Mesodermal cell (in vitro differentiated cells): ENCODE measurements around the gene ZCCHC24.

Experiments used
- H3K27ac ChIP-seq: 2 replicates; pipeline ENCODE4 v1.7.0; 2013; ENCODE audit warnings: mild to moderate bottlenecking, low read depth, low read length, moderate library complexity; ENCODE audit not compliant: severe bottlenecking
- H3K36me3 ChIP-seq: 2 replicates; pipeline ENCODE4 v1.7.1; 2013; ENCODE audit warnings: mild to moderate bottlenecking, low read length, moderate library complexity; ENCODE audit not compliant: control insufficient read depth, insufficient read depth
- H3K4me1 ChIP-seq: one replicate; pipeline ENCODE4 v1.7.1; 2013; ENCODE audit warnings: mild to moderate bottlenecking, low read length; ENCODE audit not compliant: insufficient read depth, control insufficient read depth, poor library complexity, severe bottlenecking
- H3K4me3 ChIP-seq: 2 replicates; pipeline ENCODE4 v1.7.0; 2013; ENCODE audit warnings: low read length, control low read depth, mild to moderate bottlenecking; ENCODE audit not compliant: insufficient read depth, poor library complexity, severe bottlenecking; ENCODE audit errors: extremely low read depth
- H3K9me3 ChIP-seq: 2 replicates; pipeline ENCODE4 v1.7.1; 2013; ENCODE audit warnings: mild to moderate bottlenecking, low read length, moderate library complexity; ENCODE audit not compliant: control insufficient read depth
- WGBS, 2 experiments: methylation state at CpG; one replicate each; pipeline ENCODE4 v1.1.5; 2013; ENCODE audit warnings: missing lambda C conversion rate in 2 of 2; ENCODE audit not compliant: insufficient coverage in 2 of 2; 5-methylcytosine and 5-hydroxymethylcytosine counted together

ZCCHC24 gene

DNA sequence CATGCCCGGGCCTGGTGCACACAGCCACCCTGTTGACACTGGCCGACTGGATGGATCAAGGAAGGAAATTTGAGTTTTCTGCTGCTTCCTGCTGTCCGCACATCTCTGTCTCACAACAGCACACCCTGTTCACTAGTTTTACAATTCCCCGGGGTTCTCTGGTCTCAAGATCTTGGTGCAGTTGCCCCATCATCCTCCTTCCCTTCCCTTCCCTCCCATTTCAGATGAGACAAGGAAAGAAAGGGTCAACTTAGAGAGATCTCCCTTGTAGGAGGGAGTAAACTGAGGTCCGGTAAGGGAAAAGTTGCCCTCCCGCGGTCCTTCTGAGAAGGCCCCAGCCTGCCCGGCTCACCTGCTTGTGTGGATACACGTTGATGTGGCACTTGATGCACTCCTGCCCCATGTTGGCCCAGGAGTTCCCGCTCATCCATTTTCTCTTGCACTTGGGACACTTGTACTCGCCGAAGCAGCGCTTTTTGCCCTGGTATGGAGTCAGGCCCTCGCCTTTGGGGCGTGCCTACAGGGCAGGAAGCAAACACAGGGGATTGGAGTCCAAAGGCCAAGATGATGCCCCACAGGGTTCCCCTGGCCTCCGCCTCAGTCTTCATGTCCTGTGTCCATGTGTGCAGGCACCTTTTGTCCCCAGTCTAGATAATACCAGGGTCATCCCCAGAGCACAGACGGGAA lies 51.4 kb downstream of the ZCCHC24 start:
- H3K27ac ChIP-seq = no peak overlapping the region
- peaks cover 33% of the 10 kb centered on the region for H3K4me1 ChIP-seq
- H3K36me3 ChIP-seq = peaks cover 46% of the 10 kb centered on the region
- WGBS, 2 experiments = 92 to 93% methylated on average over 13 to 16 of the region's 17 CpGs
- no peak overlapping the region for H3K4me3 ChIP-seq
- no peaks in the 10 kb centered on the region for H3K9me3 ChIP-seq

DNA sequence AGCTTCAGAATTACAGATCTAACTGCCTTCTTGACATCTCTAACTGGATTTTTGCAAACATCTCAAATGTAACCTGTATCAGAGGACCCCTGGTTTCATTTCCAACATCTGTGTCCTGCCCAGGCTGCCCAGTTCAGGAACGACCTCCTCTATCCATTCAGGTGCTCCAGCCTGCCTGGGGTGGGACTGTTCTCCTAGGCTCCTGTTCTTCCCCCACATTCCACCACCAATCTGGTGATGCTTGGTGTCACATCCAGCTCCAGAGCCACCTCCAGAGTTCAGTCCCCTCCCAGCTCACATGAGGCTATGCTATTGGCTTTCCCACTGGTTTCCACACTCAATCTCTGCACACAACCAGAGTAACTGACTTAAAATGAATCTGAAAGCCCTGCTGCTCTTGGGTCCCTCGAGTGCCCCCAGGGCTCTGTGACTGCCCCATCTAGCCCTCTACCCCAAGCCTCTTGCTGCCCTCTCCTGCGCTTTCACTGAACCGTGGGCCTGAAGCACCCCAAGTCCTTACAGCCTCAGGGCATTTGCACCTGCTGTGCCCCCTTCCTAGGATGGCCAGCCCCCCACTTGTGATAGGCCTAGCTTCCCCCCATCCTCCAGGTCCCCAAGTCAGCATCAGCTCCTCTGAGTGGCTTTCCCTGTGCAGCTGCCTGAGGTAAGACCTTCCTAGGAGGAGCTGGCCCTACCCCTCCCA lies 52.1 kb downstream of the ZCCHC24 start:
- no peak overlapping the region for H3K4me3 ChIP-seq
- no peaks in the 10 kb centered on the region for H3K9me3 ChIP-seq
- peaks cover 26% of the 10 kb centered on the region for H3K4me1 ChIP-seq
- H3K27ac ChIP-seq = no peak overlapping the region
- 93 to 96% methylated on average over 3 to 4 of the region's 4 CpGs for WGBS, 2 experiments
- peaks cover 53% of the 10 kb centered on the region for H3K36me3 ChIP-seq

DNA sequence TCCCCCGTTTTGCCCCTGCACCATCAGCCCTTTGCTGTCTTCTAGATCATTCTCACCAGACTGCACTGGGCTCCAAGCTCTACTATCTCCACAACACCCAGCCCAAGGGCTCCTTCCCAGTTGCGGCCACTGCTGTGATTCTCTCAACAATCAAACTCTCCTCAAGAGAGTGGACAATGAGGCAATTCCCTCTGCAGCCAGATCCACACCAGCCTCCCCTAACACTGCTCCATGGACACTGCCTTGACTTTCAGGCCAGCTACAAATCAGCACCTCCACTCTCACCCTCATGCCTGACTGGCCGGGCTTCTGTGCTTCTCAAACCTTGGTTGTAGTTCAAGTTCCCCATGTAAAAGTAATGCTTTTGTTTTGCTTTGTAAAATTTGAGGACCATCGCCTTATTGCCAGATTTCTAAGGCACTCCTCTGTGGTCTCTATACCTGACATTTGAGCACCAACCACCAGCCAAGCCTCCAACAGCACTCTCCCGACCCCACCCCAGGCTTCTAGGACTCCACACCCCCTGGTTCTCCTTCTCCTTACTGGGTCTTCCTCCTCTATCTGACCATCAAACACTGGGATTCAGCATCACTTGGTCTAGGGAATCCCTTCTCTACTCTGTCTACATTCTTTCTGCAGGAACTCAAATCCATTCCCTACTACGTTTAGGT lies 52.8 kb downstream of the ZCCHC24 start:
- 80 to 81% methylated on average over 6 of the region's 6 CpGs for WGBS, 2 experiments
- Histone ChIP-seq H3K9me3 (no peaks in the 10 kb centered on the region), H3K27ac (no peak overlapping the region), H3K4me3 (no peak overlapping the region), H3K4me1 (peaks cover 19% of the 10 kb centered on the region), H3K36me3 (peaks cover 58% of the 10 kb centered on the region)

DNA sequence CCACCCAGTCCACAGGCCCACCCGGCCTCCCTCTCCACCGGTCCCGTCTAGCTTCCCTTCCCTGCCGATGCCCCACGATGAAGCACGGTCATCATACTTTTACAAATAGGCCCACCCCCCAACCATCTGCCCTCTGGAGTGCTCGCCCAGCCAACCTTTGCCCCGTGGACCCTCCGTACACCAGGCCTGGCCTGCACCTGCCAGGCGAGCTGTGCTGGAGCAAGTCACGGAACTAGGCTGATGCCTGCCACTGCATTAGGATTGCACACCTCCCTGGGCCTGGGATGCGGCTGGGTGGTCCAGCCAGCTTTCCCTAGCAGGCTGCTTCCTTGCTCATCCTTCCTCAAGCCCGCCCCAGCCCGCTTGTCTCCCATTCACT lies 53.4 kb downstream of the ZCCHC24 start:
- peaks cover 60% of the 10 kb centered on the region for H3K36me3 ChIP-seq
- H3K4me3 ChIP-seq = no peak overlapping the region
- H3K4me1 ChIP-seq = peaks cover 12% of the 10 kb centered on the region
- H3K9me3 ChIP-seq = no peaks in the 10 kb centered on the region
- H3K27ac ChIP-seq = no peak overlapping the region
- 89 to 90% methylated on average over 13 to 14 of the region's 14 CpGs for WGBS, 2 experiments

- no peak overlapping the region for H3K27ac ChIP-seq
- H3K36me3 ChIP-seq = peaks cover 60% of the 10 kb centered on the region
- H3K9me3 ChIP-seq = no peaks in the 10 kb centered on the region
- H3K4me3 ChIP-seq = no peak overlapping the region
- H3K4me1 ChIP-seq = peaks cover 12% of the 10 kb centered on the region
- 80 to 85% methylated on average over 10 to 12 of the region's 12 CpGs for WGBS, 2 experiments
Measured at GRCh38 chr10:79391231-79392019, 54.0 kb downstream of the ZCCHC24 start.

DNA sequence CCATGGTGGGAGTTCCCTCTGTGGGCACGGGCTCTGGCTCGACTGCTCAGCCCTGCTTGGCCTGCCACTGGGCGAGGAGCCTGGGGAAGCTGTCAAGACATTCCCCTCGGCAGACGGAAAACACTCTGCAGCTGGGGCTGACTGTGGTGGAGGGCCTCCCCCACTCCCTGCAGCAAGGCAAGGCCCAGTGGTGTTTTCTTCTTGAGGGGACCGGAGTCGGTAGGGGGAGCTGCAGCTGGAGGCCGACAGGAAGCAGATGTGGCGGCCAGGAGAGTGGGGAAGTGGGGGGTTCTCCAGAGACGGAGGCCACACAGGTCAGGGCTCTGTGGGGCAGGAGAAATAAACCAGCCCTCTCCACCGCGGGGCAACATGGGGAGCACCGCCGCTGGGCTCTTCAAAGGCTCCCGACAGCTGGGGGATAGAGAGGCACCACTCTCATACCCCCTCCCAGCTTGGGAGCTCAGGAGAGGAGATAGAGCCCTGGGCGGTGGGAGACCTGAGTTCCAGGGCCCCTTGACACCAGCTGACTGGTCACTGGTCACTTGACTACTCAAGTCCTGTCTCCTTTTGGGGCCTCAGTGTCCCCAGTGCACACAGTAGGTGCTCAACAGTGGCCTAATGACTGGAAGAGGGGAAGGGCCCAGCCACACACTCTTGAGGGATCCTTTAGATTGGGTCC lies 54.7 kb downstream of the ZCCHC24 start:
- WGBS, 2 experiments = 91 to 95% methylated on average over 10 to 11 of the region's 16 CpGs
- no peaks in the 10 kb centered on the region for H3K9me3 ChIP-seq
- peaks cover 62% of the 10 kb centered on the region for H3K36me3 ChIP-seq
- no peak overlapping the region for H3K27ac ChIP-seq
- H3K4me1 ChIP-seq = peaks cover 12% of the 10 kb centered on the region
- H3K4me3 ChIP-seq = no peak overlapping the region

DNA sequence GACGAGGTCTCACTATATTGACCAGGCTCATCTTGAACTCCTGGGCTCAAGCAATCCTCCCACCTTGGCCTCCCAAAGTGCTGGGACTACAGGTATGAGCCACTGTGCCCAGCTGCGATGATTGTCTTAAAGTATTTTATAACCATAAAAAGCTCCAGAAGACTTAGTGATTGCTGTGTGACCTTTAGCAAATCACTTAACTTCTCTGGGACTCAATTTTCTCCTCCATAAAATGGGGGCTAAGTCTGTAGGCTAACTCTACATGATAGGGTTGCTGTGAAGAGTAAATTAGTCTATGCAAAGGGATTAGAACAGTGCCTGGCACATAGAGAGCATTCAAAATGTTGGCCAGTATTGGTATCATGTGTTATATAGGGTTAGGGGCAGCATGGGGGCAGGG lies 55.4 kb downstream of the ZCCHC24 start:
- 100% methylated on average over 1 of the region's 2 CpGs; no CpG with 5 or more reads in 1 of the 2 experiments for WGBS, 2 experiments
- H3K9me3 ChIP-seq = no peaks in the 10 kb centered on the region
- H3K27ac ChIP-seq = no peak overlapping the region
- H3K4me1 ChIP-seq = peaks cover 12% of the 10 kb centered on the region
- H3K4me3 ChIP-seq = no peak overlapping the region
- peaks cover 67% of the 10 kb centered on the region for H3K36me3 ChIP-seq

DNA sequence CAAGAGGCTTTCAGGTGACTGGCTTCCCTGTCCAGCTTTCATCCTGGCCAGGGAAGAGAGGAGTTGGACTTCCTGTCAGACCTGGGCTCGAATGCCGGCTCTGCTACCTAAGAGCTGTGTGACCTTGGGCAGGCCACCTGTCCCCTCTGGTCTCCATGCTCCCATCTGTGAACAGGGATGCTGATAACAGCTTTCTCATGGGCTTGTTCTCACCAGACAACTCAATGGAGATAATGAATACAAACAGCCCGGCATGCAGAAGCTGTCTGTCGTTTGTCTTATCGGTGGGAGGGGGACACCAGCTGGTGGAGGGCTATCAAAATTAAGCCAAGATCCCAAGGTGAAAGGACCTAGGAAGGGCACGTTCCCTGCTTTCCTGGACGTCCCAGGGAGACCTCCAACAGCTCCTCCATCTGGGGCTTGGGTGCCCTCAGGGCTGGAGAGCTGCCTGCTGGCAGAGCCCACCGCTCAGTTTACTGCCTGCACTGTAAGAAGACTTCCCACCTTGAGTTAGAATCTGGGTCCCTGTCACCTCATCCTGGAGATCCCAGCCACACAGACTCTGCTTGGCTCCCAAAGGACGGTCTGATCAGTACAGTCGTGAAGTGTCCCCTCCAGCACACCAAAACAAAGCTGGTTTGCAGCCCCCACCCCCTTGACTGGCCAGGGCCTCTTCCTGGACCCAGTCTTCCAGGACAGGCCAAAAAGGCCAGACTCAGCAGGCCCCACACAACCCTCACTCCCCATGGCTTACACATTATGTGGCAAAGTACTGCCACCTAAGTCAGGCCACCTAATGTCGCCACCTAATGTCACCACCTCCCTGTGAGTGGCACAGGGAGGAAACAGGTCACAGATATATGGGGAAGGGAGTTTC lies 57.2 kb downstream of the ZCCHC24 start:
- H3K4me1 ChIP-seq = peaks cover 12% of the 10 kb centered on the region
- peaks cover 58% of the 10 kb centered on the region for H3K36me3 ChIP-seq
- WGBS, 2 experiments = 91 to 92% methylated on average over 10 of the region's 11 CpGs
- no peak overlapping the region for H3K27ac ChIP-seq
- H3K9me3 ChIP-seq = no peaks in the 10 kb centered on the region
- no peak overlapping the region for H3K4me3 ChIP-seq

GRCh38 chr10:79387466-79387973 lies 57.9 kb downstream of the ZCCHC24 start:
- WGBS, 2 experiments = 88 to 94% methylated on average over 4 to 5 of the region's 5 CpGs
- Histone ChIP-seq H3K27ac (no peak overlapping the region), H3K9me3 (no peaks in the 10 kb centered on the region), H3K36me3 (peaks cover 53% of the 10 kb centered on the region), H3K4me3 (no peak overlapping the region), H3K4me1 (peaks cover 15% of the 10 kb centered on the region)
